HEK293 (cell line): ENCODE data around the gene RNF34.
"Not testable (repeated sequence)": the region's sequence is repeated elsewhere in the genome, so short reads cannot be mapped to it uniquely, and the experiment has no call there.

Experiments
- MEIS1 ChIP-seq: sonication (generic); formaldehyde crosslinking; IDR thresholded peaks from 2 replicates; pipeline ENCODE4 v1.8.1; 2022; ENCODE audit warnings: missing genetic modification reagents, mild to moderate bottlenecking, borderline replicate concordance
- PBX3 ChIP-seq: sonication (generic); formaldehyde crosslinking; IDR thresholded peaks from 2 replicates; pipeline ENCODE4 v1.8.1; 2022; ENCODE audit warnings: mild to moderate bottlenecking, moderate library complexity, missing genetic modification reagents
- ZNF24 ChIP-seq: fragments of 450-650 bp; formaldehyde crosslinking; IDR thresholded peaks from 2 replicates; pipeline ENCODE4 v1.5.1; 2016; ENCODE audit warnings: missing biosample characterization, missing genetic modification characterization
- ZNF416 ChIP-seq: fragments of 450-650 bp; formaldehyde crosslinking; IDR thresholded peaks from 2 replicates; pipeline ENCODE4 v1.5.1; 2016; ENCODE audit warnings: missing biosample characterization, missing genetic modification characterization
- ZNF843 ChIP-seq: fragments of 450-650 bp; formaldehyde crosslinking; IDR thresholded peaks from 2 replicates; pipeline ENCODE4 v1.5.1; 2016; ENCODE audit warnings: missing biosample characterization, missing genetic modification characterization

DNA sequence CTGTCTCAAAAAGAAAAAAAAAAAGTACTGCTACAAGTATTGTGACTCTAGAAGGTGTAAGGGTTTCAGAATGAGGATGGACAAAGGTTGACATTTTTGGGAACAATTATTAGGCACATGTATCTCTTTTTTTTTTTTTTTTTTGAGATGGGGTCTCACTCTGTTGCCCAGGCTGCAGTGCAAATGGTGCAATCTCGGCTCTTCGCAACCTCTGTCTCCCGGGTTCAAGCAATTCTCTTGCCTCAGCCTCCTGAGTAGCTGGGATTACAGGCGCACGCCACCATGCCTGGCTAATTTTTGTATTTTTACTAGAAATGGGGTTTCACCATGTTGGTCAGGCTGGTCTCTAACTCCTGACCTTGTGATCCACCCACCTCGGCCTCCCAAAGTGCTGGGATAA is 15.0 kb upstream of the RNF34 start:
- not testable (repeated sequence) for TF ChIP-seq ZNF24 (tag by site-specific recombination); ZNF843 (tag by site-specific recombination); MEIS1 (CRISPR knock-in tag); PBX3; ZNF416 (tag by site-specific recombination)
